ENCODE measurements around the gene PPP1R2C. TPM values are rescaled to one million over a fixed set of nuclear protein-coding genes. Genes with fewer than 3 reads are reported as not detected.

The PPP1R2C gene
- total RNA-seq, 2 donors from 2014 or later = not detected

- intact Hi-C loops (cut with DNase I) = no loop called here
- peak in 1 of 2 donors; percentile 21 for ATAC-seq
- no peak for DNase-seq
Observed at GRCh38 chrX:42754115-42754514, 23.8 kb downstream of the PPP1R2C start.

- peak; percentile 34 for DNase-seq
- ATAC-seq = no peak
- intact Hi-C loops (cut with DNase I) = no loop called here
Observed at GRCh38 chrX:42752730-42753129, 25.2 kb downstream of the PPP1R2C start.

DNA sequence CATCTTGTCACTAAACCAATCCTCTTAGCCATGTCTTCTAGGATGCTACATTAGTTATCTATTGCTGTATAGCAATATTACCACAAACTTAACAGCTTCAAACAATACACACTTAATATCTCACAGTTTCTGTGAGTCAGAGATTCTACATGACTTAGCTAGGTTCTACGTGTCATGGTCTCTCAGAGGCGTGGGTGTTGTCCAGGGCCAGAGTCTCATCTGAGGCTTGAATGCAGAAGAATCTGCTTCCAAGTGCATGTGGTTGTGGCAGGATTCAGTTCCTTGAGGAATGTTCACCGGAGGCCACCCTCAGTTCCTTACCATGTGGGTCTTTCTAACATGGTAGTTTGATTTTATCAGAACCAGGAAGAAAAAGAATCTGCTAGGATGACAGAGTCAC is 26.4 kb downstream of the PPP1R2C start:
- DNase-seq (no peak), ATAC-seq (no peak)
- intact Hi-C loops (cut with DNase I) = no loop called here

GRCh38 chrX:42748067-42748850 is 29.7 kb downstream of the PPP1R2C start:
- peak in 1 of 2 donors; percentile 42 for ATAC-seq
- intact Hi-C loops (cut with DNase I) = no loop called here

DNA sequence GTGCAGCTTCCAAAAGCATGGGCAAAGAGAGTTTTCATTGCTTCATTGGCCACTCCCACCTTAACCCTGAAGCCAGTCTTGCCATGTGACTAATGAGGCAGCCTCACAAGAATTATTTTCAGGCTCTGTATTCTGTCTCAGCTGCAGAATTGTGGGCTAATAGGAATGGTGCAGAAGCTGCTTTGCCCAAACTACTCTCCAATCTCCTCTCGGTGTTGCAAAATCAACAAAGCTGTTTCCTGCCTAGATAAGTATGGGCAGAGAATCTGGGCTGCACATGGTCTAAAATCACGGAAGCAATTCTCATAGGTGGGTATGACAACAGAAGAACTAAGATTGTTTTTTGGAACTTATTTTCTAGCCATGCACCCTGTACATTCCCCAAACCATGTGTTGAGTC is 31.4 kb downstream of the PPP1R2C start:
- intact Hi-C loops (cut with DNase I) = no loop called here
- peak; percentile 53 to 57 for ATAC-seq
- no peak for DNase-seq

More at GRCh38 chrX:42748067-42748850, 29.7 kb downstream of the PPP1R2C start:
- no peak for DNase-seq

DNA sequence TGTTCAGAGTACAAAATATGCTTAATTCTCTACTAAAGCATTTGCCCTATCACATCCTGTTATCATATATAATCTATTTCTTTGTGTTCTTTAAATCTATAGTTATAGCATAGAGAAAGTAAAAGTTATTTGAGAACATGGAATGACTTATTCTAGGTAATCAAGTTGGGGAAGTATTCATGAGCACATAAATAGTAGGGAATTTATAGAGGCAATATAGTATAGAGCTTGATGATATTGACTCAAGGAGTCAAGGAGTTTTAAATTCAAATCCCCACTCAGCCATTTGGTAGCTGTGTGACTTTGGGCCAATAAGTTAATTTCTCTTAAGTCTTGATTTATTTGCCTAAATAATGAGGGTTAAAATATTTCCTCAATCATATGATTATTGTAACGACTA is 37.5 kb downstream of the PPP1R2C start:
- no peak for ATAC-seq
- no peak for DNase-seq
- intact Hi-C loops (cut with DNase I) = no loop called here

- no peak for ATAC-seq
- DNase-seq = no peak
- intact Hi-C loops (cut with DNase I) = no loop called here
Observed at GRCh38 chrX:42739741-42740140, 38.2 kb downstream of the PPP1R2C start.

- ATAC-seq (no peak), DNase-seq (no peak)
- intact Hi-C loops (cut with DNase I) = no loop called here
Observed at GRCh38 chrX:42739258-42739657, 38.7 kb downstream of the PPP1R2C start.

GRCh38 chrX:42738552-42738951 is 39.4 kb downstream of the PPP1R2C start:
- DNase-seq (no peak), ATAC-seq (no peak)
- intact Hi-C loops (cut with DNase I) = no loop called here

DNA sequence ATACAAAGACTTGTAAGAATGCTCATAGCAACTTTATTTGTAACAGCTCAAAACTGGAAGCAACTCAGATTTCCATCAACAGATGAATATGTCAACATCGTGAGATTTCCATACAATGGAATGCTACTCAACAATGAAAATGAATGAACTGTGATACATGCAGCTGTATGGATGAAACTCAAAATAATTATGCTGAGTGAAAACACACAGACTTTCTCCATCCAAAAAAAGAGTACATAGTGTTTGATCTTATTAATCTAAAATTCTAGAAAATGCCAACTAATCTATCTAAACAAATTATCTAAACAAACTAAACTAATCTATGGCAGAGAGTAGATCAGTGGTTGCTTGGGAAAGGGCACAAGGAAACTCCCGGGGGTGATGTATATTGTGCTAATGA is 42.7 kb downstream of the PPP1R2C start:
- intact Hi-C loops (cut with DNase I) = no loop called here
- no peak for ATAC-seq
- no peak for DNase-seq

DNA sequence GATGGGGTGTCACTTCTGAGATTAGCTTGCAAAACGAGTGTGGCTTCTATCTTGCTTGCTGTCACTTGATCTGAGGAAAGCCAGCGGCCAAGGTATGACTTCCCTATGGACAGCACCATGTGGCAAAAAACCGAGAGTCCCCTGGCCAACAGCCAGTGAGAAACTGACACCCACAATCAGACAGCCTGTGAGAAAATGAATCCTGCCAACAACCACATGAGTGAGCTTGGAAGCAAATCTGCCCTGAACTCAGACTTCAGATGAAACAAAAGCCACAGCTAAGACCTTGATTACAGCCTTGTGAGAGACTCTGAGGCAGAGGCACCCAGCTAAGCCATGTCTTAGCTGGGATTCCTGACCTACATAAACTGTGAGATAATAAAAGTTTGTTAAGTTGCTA is 45.5 kb downstream of the PPP1R2C start:
- intact Hi-C loops (cut with DNase I) = no loop called here
- peak; percentile 40 for DNase-seq
- ATAC-seq = peak; percentile 38 to 88

Measured in left cardiac atrium (tissue), 4 donors.